ENCODE measurements around the gene TEX19.
"Not testable (repeated sequence)": the region's sequence is repeated elsewhere in the genome, so short reads cannot be mapped to it uniquely, and the experiment has no call there.

Gene TEX19

GRCh38 chr17:82373731-82374625, 14.9 kb downstream of the TEX19 start:
- Histone ChIP-seq H3K36me3 (ENCODE audit: insufficient read depth) (no peaks in the 10 kb centered on the region), H3K4me2 (no peak overlapping the region), H4K20me1 (ENCODE audit: insufficient read depth) (no peaks in the 10 kb centered on the region), H3K9ac (no peak overlapping the region), H3K79me2 (ENCODE audit: insufficient read depth, low read depth) (no peaks in the 10 kb centered on the region), H3K4me3 (IDR thresholded peaks at IDR 0.05; ENCODE audit: insufficient read depth, low read depth, low read length) (no peak overlapping the region), H2AFZ (ENCODE audit: low read depth) (no peak overlapping the region), H3K27ac (no peak overlapping the region), H3K27me3 (ENCODE audit: insufficient read depth, low read depth) (no peaks in the 10 kb centered on the region), H3K4me1 (ENCODE audit: low read depth, poor library complexity, severe bottlenecking) (peaks cover 23% of the 10 kb centered on the region)
- no peak for TF ChIP-seq CTCF (conservative IDR thresholded peaks at IDR 0.05; ENCODE audit: low read depth, low read length)

GRCh38 chr17:82374626-82375331, 15.7 kb downstream of the TEX19 start:
- Histone ChIP-seq H3K27me3 (ENCODE audit: insufficient read depth, low read depth) (no peaks in the 10 kb centered on the region), H3K4me1 (ENCODE audit: low read depth, poor library complexity, severe bottlenecking) (peaks cover 16% of the 10 kb centered on the region), H3K4me3 (IDR thresholded peaks at IDR 0.05; ENCODE audit: insufficient read depth, low read depth, low read length) (no peak overlapping the region), H3K9ac (no peak overlapping the region), H3K4me2 (no peak overlapping the region), H3K36me3 (ENCODE audit: insufficient read depth) (no peaks in the 10 kb centered on the region), H3K79me2 (ENCODE audit: insufficient read depth, low read depth) (no peaks in the 10 kb centered on the region), H3K27ac (no peak overlapping the region), H2AFZ (ENCODE audit: low read depth) (no peak overlapping the region), H4K20me1 (ENCODE audit: insufficient read depth) (no peaks in the 10 kb centered on the region)
- no peak for TF ChIP-seq CTCF (conservative IDR thresholded peaks at IDR 0.05; ENCODE audit: low read depth, low read length)

- H3K36me3 ChIP-seq (ENCODE audit: insufficient read depth): no peaks in the 10 kb centered on the region
- H3K4me2 ChIP-seq: no peak overlapping the region
- no peaks in the 10 kb centered on the region for H3K27me3 ChIP-seq (ENCODE audit: insufficient read depth, low read depth)
- no peak overlapping the region for H3K4me3 ChIP-seq (IDR thresholded peaks at IDR 0.05; ENCODE audit: insufficient read depth, low read depth, low read length)
- H2AFZ ChIP-seq (ENCODE audit: low read depth): no peak overlapping the region
- H3K9ac ChIP-seq: no peak overlapping the region
- H4K20me1 ChIP-seq (ENCODE audit: insufficient read depth): no peaks in the 10 kb centered on the region
- peaks cover 8% of the 10 kb centered on the region for H3K4me1 ChIP-seq (ENCODE audit: low read depth, poor library complexity, severe bottlenecking)
- H3K79me2 ChIP-seq (ENCODE audit: insufficient read depth, low read depth): no peaks in the 10 kb centered on the region
- TF ChIP-seq CTCF (conservative IDR thresholded peaks at IDR 0.05; ENCODE audit: low read depth, low read length): no peak
- no peak overlapping the region for H3K27ac ChIP-seq
These were observed 16.5 kb downstream of the TEX19 start for GRCh38 chr17:82375359-82376041.

GRCh38 chr17:82376042-82376730, 17.1 kb downstream of the TEX19 start:
- Histone ChIP-seq H3K79me2 (ENCODE audit: insufficient read depth, low read depth) (no peaks in the 10 kb centered on the region), H2AFZ (ENCODE audit: low read depth) (no peak overlapping the region), H3K36me3 (ENCODE audit: insufficient read depth) (no peaks in the 10 kb centered on the region), H3K4me3 (IDR thresholded peaks at IDR 0.05; ENCODE audit: insufficient read depth, low read depth, low read length) (no peak overlapping the region), H3K4me2 (no peak overlapping the region), H3K9ac (no peak overlapping the region), H3K4me1 (ENCODE audit: low read depth, poor library complexity, severe bottlenecking) (peaks cover 7% of the 10 kb centered on the region), H4K20me1 (ENCODE audit: insufficient read depth) (no peaks in the 10 kb centered on the region), H3K27ac (no peak overlapping the region), H3K27me3 (ENCODE audit: insufficient read depth, low read depth) (no peaks in the 10 kb centered on the region)
- TF ChIP-seq CTCF (conservative IDR thresholded peaks at IDR 0.05; ENCODE audit: low read depth, low read length): no peak

- not testable (repeated sequence) for H3K9ac ChIP-seq; H3K4me3 ChIP-seq (IDR thresholded peaks at IDR 0.05; ENCODE audit: insufficient read depth, low read depth, low read length); H2AFZ ChIP-seq (ENCODE audit: low read depth); H3K36me3 ChIP-seq (ENCODE audit: insufficient read depth); H3K27me3 ChIP-seq (ENCODE audit: insufficient read depth, low read depth); H3K79me2 ChIP-seq (ENCODE audit: insufficient read depth, low read depth); H3K4me2 ChIP-seq; H4K20me1 ChIP-seq (ENCODE audit: insufficient read depth); H3K27ac ChIP-seq
- peaks cover 13% of the 10 kb centered on the region for H3K4me1 ChIP-seq (ENCODE audit: low read depth, poor library complexity, severe bottlenecking)
These were observed 18.2 kb downstream of the TEX19 start for GRCh38 chr17:82377294-82377693.
